Measurements from ENCODE around the gene ADCYAP1R1. TPM values are rescaled to one million over a fixed set of nuclear protein-coding genes. Genes with fewer than 3 reads are reported as not detected.

ADCYAP1R1 gene
- total and polyA plus RNA-seq, 2 of the 8 experiments (the other 6 are each of a cell fraction or from before 2014, with no cell fraction given): 14.4 to 14.6 TPM

- no peak for TF ChIP-seq CHD7 (IDR thresholded peaks at IDR 0.05; ENCODE audit: insufficient replicate concordance, low read length)
These were observed 9.1 kb downstream of the ADCYAP1R1 start (continued) for GRCh38 chr7:31061185-31061584.
